Neural cell (in vitro differentiated cells): Measurements from ENCODE around the gene AGPS. TPM values are rescaled to one million over a fixed set of nuclear protein-coding genes. Genes with fewer than 3 reads are reported as not detected.

Source experiments
- H2AFZ ChIP-seq: fragments of 200-600, 300-800 bp; sonication (generic), shearing (Covaris generic); 2 replicates; pipeline ENCODE4 v1.6.0; 2014; ENCODE audit warnings: low read depth, mild to moderate bottlenecking, antibody characterized with exemption, low read length, moderate library complexity
- H3F3A ChIP-seq: fragments of 200-600 bp; shearing (Covaris generic); 2 replicates; pipeline ENCODE4 v1.6.1; 2016; ENCODE audit warnings: mild to moderate bottlenecking, moderate library complexity, mixed read lengths, antibody characterized with exemption, low read length; ENCODE audit not compliant: insufficient read depth, poor library complexity, severe bottlenecking
- H3K27ac ChIP-seq: fragments of 200-600, 300-800 bp; sonication (generic), shearing (Covaris generic); 2 replicates; pipeline ENCODE4 v1.5.1; 2014; ENCODE audit warnings: mild to moderate bottlenecking, low read length, moderate library complexity
- H3K27me3 ChIP-seq: fragments of 300-800, 200-600 bp; sonication (generic), shearing (Covaris generic); 2 replicates; pipeline ENCODE4 v1.6.0; 2014; ENCODE audit warnings: mild to moderate bottlenecking, low read depth, low read length, moderate library complexity; ENCODE audit not compliant: insufficient read depth
- H3K36me3 ChIP-seq: fragments of 300-800, 200-600 bp; sonication (generic), shearing (Covaris generic); 2 replicates; pipeline ENCODE4 v1.5.1; 2014; ENCODE audit warnings: mild to moderate bottlenecking, antibody characterized with exemption, low read length, moderate library complexity; ENCODE audit not compliant: insufficient read depth
- H3K4me2 ChIP-seq: fragments of 300-800, 200-600 bp; sonication (generic), shearing (Covaris generic); 2 replicates; pipeline ENCODE4 v1.6.0; 2014; ENCODE audit warnings: mild to moderate bottlenecking, low read length
- H3K4me3 ChIP-seq: fragments of 300-800, 200-600 bp; sonication (generic), shearing (Covaris generic); 2 replicates; pipeline ENCODE4 v1.5.1; 2014; ENCODE audit warnings: mild to moderate bottlenecking, low read length, moderate library complexity
- H3K79me2 ChIP-seq: fragments of 200-600 bp; shearing (Covaris generic); replicated peaks from 2 replicates; pipeline ENCODE4 v1.6.0; 2014; ENCODE audit warnings: mild to moderate bottlenecking, low read length, moderate library complexity; ENCODE audit not compliant: insufficient read depth
- H3K9ac ChIP-seq: fragments of 300-800, 200-600 bp; sonication (generic), shearing (Covaris generic); 2 replicates; pipeline ENCODE4 v1.6.1; 2016; ENCODE audit warnings: mild to moderate bottlenecking, low read length, mixed read lengths
- H3K9me2 ChIP-seq: fragments of 200-600 bp; shearing (Covaris generic); 2 replicates; pipeline ENCODE4 v1.6.1; 2016; ENCODE audit warnings: mild to moderate bottlenecking, low read length, mixed read lengths; ENCODE audit not compliant: insufficient read depth
- H3K9me3 ChIP-seq: fragments of 200-600, 300-800 bp; sonication (generic), shearing (Covaris generic); 2 replicates; pipeline ENCODE4 v1.6.1; 2016; ENCODE audit warnings: mild to moderate bottlenecking, mixed run types, low read length, moderate library complexity, mixed read lengths
- H4K20me1 ChIP-seq: fragments of 200-600 bp; shearing (Covaris generic); 2 replicates; pipeline ENCODE4 v1.6.1; 2016; ENCODE audit warnings: mild to moderate bottlenecking, mixed run types; ENCODE audit not compliant: insufficient read depth
- CTCF ChIP-seq: fragments of 450-650 bp; IDR thresholded peaks from 2 replicates; pipeline ENCODE4 v1.5.1; 2014; ENCODE audit warnings: antibody characterized with exemption, mild to moderate bottlenecking, moderate library complexity; ENCODE audit not compliant: poor library complexity, severe bottlenecking
- EP300 ChIP-seq: fragments of 450-650 bp; conservative IDR thresholded peaks from 2 replicates; pipeline ENCODE4 v1.6.1; 2014; ENCODE audit warnings: antibody characterized with exemption, mild to moderate bottlenecking, moderate library complexity; ENCODE audit not compliant: poor library complexity, severe bottlenecking
- EZH2 ChIP-seq: fragments of 200-600, 300-800 bp; shearing (Covaris generic), sonication (generic); IDR thresholded peaks from 2 replicates; pipeline ENCODE4 v1.6.1; 2014; ENCODE audit warnings: antibody characterized with exemption, low read length, borderline replicate concordance, mild to moderate bottlenecking; ENCODE audit not compliant: insufficient read depth, poor library complexity, severe bottlenecking
- MXI1 ChIP-seq: fragments of 450-650 bp; conservative IDR thresholded peaks from 2 replicates; pipeline ENCODE4 v1.6.1; 2014; ENCODE audit warnings: antibody characterized with exemption, mild to moderate bottlenecking; ENCODE audit not compliant: poor library complexity, severe bottlenecking
- POLR2AphosphoS5 ChIP-seq: IDR thresholded peaks from 2 replicates; pipeline ENCODE4 v1.6.1; 2012
- RAD21 ChIP-seq: fragments of 450-650 bp; conservative IDR thresholded peaks from 2 replicates; pipeline ENCODE4 v1.6.1; 2014; ENCODE audit warnings: antibody characterized with exemption, mild to moderate bottlenecking, moderate library complexity
- REST ChIP-seq: IDR thresholded peaks from 2 replicates; pipeline ENCODE4 v1.6.1; 2012; ENCODE audit warnings: borderline replicate concordance
- TAF1 ChIP-seq: IDR thresholded peaks from 2 replicates; pipeline ENCODE4 v1.6.1; 2012; ENCODE audit warnings: low read depth
- polyA plus RNA-seq: library from polyadenylated mRNA; depleted of rRNA; stranded (reverse); fragments of >200 nt; gene quantifications from 2 replicates; pipeline ENCODE4 v1.2.3, GENCODE V29; 2014

The AGPS gene
- polyA plus RNA-seq, 1 donor from 2014 or later: 31.0 TPM

- Histone ChIP-seq H3K4me2 (peak overlapping the region; percentile 83), H3K9me3 (no peaks in the 10 kb centered on the region), H3K9me2 (no peaks in the 10 kb centered on the region), H4K20me1 (no peaks in the 10 kb centered on the region), H3F3A (no peaks in the 10 kb centered on the region), H3K79me2 (peaks cover 34% of the 10 kb centered on the region), H3K27ac (no peak overlapping the region), H3K9ac (peak overlapping the region; percentile 81), H3K27me3 (no peaks in the 10 kb centered on the region), H3K36me3 (no peaks in the 10 kb centered on the region), H2AFZ (no peak overlapping the region), H3K4me3 (peak overlapping the region; percentile 91)
- TF ChIP-seq MXI1 (no peak), EP300 (no peak), REST (no peak), RAD21 (no peak), POLR2AphosphoS5 (no peak), TAF1 (no peak), EZH2 (no peak), CTCF (no peak)
Measured at GRCh38 chr2:177393824-177394593, 1.4 kb downstream of the AGPS start.

GRCh38 chr2:177394594-177394973 is 2.0 kb downstream of the AGPS start:
- H3K9ac ChIP-seq: no peak overlapping the region
- no peak overlapping the region for H2AFZ ChIP-seq
- no peaks in the 10 kb centered on the region for H3F3A ChIP-seq
- H3K9me2 ChIP-seq: no peaks in the 10 kb centered on the region
- no peak overlapping the region for H3K4me2 ChIP-seq
- H4K20me1 ChIP-seq: no peaks in the 10 kb centered on the region
- peak overlapping the region; percentile 91 for H3K4me3 ChIP-seq
- H3K79me2 ChIP-seq: peaks cover 36% of the 10 kb centered on the region
- H3K27ac ChIP-seq: no peak overlapping the region
- TF ChIP-seq EZH2 (no peak), TAF1 (no peak), MXI1 (no peak)
- H3K27me3 ChIP-seq: no peaks in the 10 kb centered on the region
- no peaks in the 10 kb centered on the region for H3K36me3 ChIP-seq
- H3K9me3 ChIP-seq: no peaks in the 10 kb centered on the region
